C4-2B (cell line): ENCODE measurements around the gene SSR3.

Experiments
- CTCF ChIP-seq: fragments of 450-650 bp; conservative IDR thresholded peaks from 2 replicates; pipeline ENCODE4 v1.5.1; 2017; ENCODE audit warnings: mild to moderate bottlenecking
- ZFX ChIP-seq: fragments of 450-650 bp; IDR thresholded peaks from 2 replicates; pipeline ENCODE4 v1.6.1; 2017

GRCh38 chr3:156547637-156548036, 7.3 kb downstream of the SSR3 start:
- TF ChIP-seq CTCF (no peak), ZFX (no peak)
